B cell (primary cell): ENCODE results near the gene NDRG2. TPM values are rescaled to one million over a fixed set of nuclear protein-coding genes. Genes with fewer than 3 reads are reported as not detected.

ENCODE experiments used
- ATAC-seq: fragments of 200-7000 bp; cut with Tn5 transposase; one replicate; pipeline ENCODE4 v1.10.0; 2021; ENCODE audit warnings: low read depth, mild to moderate bottlenecking, moderate number of reproducible peaks, moderate library complexity
- CTCF ChIA-PET: fragments of 350-600 bp; sonication (Branson Sonifier 250); formaldehyde crosslinking; loops from one replicate; lab custom pipeline; 2021; ENCODE audit warnings: antibody characterized with exemption, inconsistent platforms; lab: Charles Lee
- POLR2A ChIA-PET: fragments of 350-600 bp; sonication (Branson Sonifier 250); formaldehyde crosslinking; loops from one replicate; lab custom pipeline; 2021; ENCODE audit warnings: antibody characterized with exemption; lab: Charles Lee
- DNase-seq: peaks from one replicate; pipeline ENCODE4 v3.0.0; 2013
- H2AFZ ChIP-seq: 2 replicates; pipeline ENCODE4 v1.6.1; 2012; ENCODE audit warnings: mild to moderate bottlenecking, low read depth, low read length; ENCODE audit not compliant: insufficient read depth, poor library complexity, severe bottlenecking
- H3K27ac ChIP-seq, 2 donors: 1 replicate in 1 of 2; 2 replicates in 1 of 2; pipeline ENCODE4 v1.5.1; 2012 to 2013; ENCODE audit warnings: low read length in 2 of 2, mild to moderate bottlenecking in 2 of 2, moderate library complexity in 1 of 2
- H3K27me3 ChIP-seq, 4 experiments: fragments of 200-600 bp in 1 of 4; sonication (generic) in 1 of 4; replicated peaks in 1 of 4; 1 replicate in 2 of 4; 2 replicates in 2 of 4; pipeline versions ENCODE4 v1.6.1 to v1.7.0; 2013 to 2016; ENCODE audit warnings: low read length in 3 of 4, mild to moderate bottlenecking in 2 of 4, mixed read lengths in 1 of 4, moderate library complexity in 1 of 4; ENCODE audit not compliant: insufficient read depth in 4 of 4, control insufficient read depth in 3 of 4; ENCODE audit errors: control extremely low read depth in 1 of 4
- H3K36me3 ChIP-seq, 2 experiments: replicated peaks in 1 of 2; 1 replicate in 1 of 2; 2 replicates in 1 of 2; pipeline versions ENCODE4 v1.6.1 to v1.7.1; 2013; ENCODE audit warnings: low read length in 1 of 2; ENCODE audit not compliant: insufficient read depth in 2 of 2, control insufficient read depth in 1 of 2; ENCODE audit errors: control extremely low read depth in 1 of 2, extremely low read depth in 1 of 2
- H3K4me1 ChIP-seq, 2 donors: fragments of 200-600 bp in 1 of 2; sonication (generic) in 1 of 2; 1 replicate in 1 of 2; 2 replicates in 1 of 2; pipeline versions ENCODE4 v1.5.1 to v1.6.1; 2013 to 2017; ENCODE audit warnings: low read length in 2 of 2; ENCODE audit not compliant: control insufficient read depth in 2 of 2, insufficient read depth in 2 of 2
- H3K4me2 ChIP-seq: replicated peaks from 2 replicates; pipeline ENCODE3; 2012; ENCODE audit warnings: mild to moderate bottlenecking, low read depth, low read length; ENCODE audit not compliant: poor library complexity, severe bottlenecking
- H3K4me3 ChIP-seq, 5 experiments: fragments of 200-600 bp in 1 of 5; sonication (generic) in 1 of 5; 1 replicate in 3 of 5; 2 replicates in 2 of 5; pipeline versions ENCODE4 v1.5.1 to v1.7.0; 2011 to 2016; ENCODE audit warnings: low read length in 4 of 5, mild to moderate bottlenecking in 4 of 5, low read depth in 2 of 5, control low read depth in 1 of 5, moderate library complexity in 1 of 5; ENCODE audit not compliant: insufficient read depth in 1 of 5; ENCODE audit errors: control extremely low read depth in 1 of 5, extremely low read depth in 1 of 5
- H3K79me2 ChIP-seq: fragments of 200-600 bp; sonication (generic); one replicate; pipeline ENCODE4 v1.6.0; 2016; ENCODE audit warnings: low read length; ENCODE audit not compliant: control insufficient read depth, insufficient read depth
- H3K9ac ChIP-seq: fragments of 200-600 bp; sonication (generic); 2 replicates; pipeline ENCODE4 v1.6.1; 2017; ENCODE audit warnings: mild to moderate bottlenecking, low read length, moderate library complexity
- H3K9me3 ChIP-seq, 3 donors: one replicate each; pipeline versions ENCODE4 v1.6.1 to v1.7.1; 2013; ENCODE audit warnings: low read length in 2 of 3; ENCODE audit not compliant: control insufficient read depth in 2 of 3, insufficient read depth in 1 of 3; ENCODE audit errors: control extremely low read depth in 1 of 3
- H4K20me1 ChIP-seq: 2 replicates; pipeline ENCODE4 v1.6.0; 2012; ENCODE audit warnings: mild to moderate bottlenecking, low read length; ENCODE audit not compliant: insufficient read depth, control insufficient read depth, poor library complexity, severe bottlenecking
- H3K27ac Mint-ChIP-seq: one replicate; pipeline ENCODE4 v1.8.0; 2021; ENCODE audit warnings: mixed read lengths
- H3K27me3 Mint-ChIP-seq: one replicate; pipeline ENCODE4 v1.8.0; 2021; ENCODE audit warnings: mixed read lengths
- H3K4me1 Mint-ChIP-seq: one replicate; pipeline ENCODE4 v1.8.0; 2021; ENCODE audit warnings: mixed read lengths
- H3K4me3 Mint-ChIP-seq: one replicate; pipeline ENCODE4 v1.8.0; 2021; ENCODE audit warnings: mixed read lengths
- H3K9me3 Mint-ChIP-seq: one replicate; pipeline ENCODE4 v1.8.0; 2022; ENCODE audit warnings: mixed read lengths; ENCODE audit not compliant: insufficient read depth
- EZH2 ChIP-seq: IDR thresholded peaks from 2 replicates; pipeline ENCODE4 v1.6.1; 2012; ENCODE audit warnings: borderline replicate concordance, low read depth, mild to moderate bottlenecking, moderate library complexity, low read length; ENCODE audit not compliant: insufficient read depth, poor library complexity, severe bottlenecking
- WGBS: methylation state at CpG from one replicate; pipeline ENCODE4 v1.1.5; 2013; ENCODE audit warnings: missing lambda C conversion rate; ENCODE audit not compliant: insufficient coverage; 5-methylcytosine and 5-hydroxymethylcytosine counted together
- intact Hi-C: fragments of 100-400 bp; cut with micrococcal nuclease; formaldehyde crosslinking; loops from one replicate; pipeline ENCODE4 v1.10.0; 2022
- polyA plus RNA-seq: library from polyadenylated mRNA; depleted of rRNA; stranded (reverse); fragments of >200 nt; gene quantifications from 2 replicates; pipeline ENCODE4 v1.2.3, GENCODE V29; 2012
- total RNA-seq, 2 donors: library from RNA; stranded (reverse); fragments of 120-200 nt in 1 of 2; gene quantifications; 1 replicate in 1 of 2; 2 replicates in 1 of 2; pipeline versions ENCODE4 v1.2.3 to v1.2.4, GENCODE V29; 2013 to 2022
- TF ChIP-seq, protein P1 (sequence below): fragments of 200-600 bp; IDR thresholded peaks from one replicate; pipeline ENCODE4 v1.8.0; 2022; ENCODE audit warnings: antibody characterized with exemption, mild to moderate bottlenecking

Gene NDRG2
- total and polyA plus RNA-seq, 2 donors (not counting 1 experiment from before 2014, with no cell fraction given), result 9.5 to 11.8 TPM

GRCh38 chr14:20997115-20997514 lies 27.7 kb downstream of the NDRG2 start:
- DNase-seq (no peak), ATAC-seq (no peak)
- H3K27me3 Mint-ChIP-seq, result no peaks in the 10 kb centered on the region
- no peak overlapping the region for H3K27ac Mint-ChIP-seq
- H3K4me3 Mint-ChIP-seq, result no peak overlapping the region
- Histone ChIP-seq H3K4me3 (no peak overlapping the region), H4K20me1 (no peaks in the 10 kb centered on the region), H3K27ac (no peak overlapping the region), H3K36me3 (peaks cover 15 to 58% of the 10 kb centered on the region in 2 experiments), H3K79me2 (no peaks in the 10 kb centered on the region), H3K27me3 (no peaks in the 10 kb centered on the region), H3K4me2 (no peak overlapping the region), H3K9ac (no peak overlapping the region), H3K9me3 (no peaks in the 10 kb centered on the region), H2AFZ (no peak overlapping the region), H3K4me1 (no peaks in the 10 kb centered on the region)
- H3K9me3 Mint-ChIP-seq, result no peaks in the 10 kb centered on the region
- H3K4me1 Mint-ChIP-seq, result no peaks in the 10 kb centered on the region
- 100% methylated on average over 1 of the region's 4 CpGs for WGBS
- ChIA-PET POLR2A (interaction anchor here (0.5 kb wide), 1 partner anchor 11 kb away, joined by 3 read pairs; no protein-coding TSS in a partner anchor), CTCF (interaction anchor here (0.7 to 6.5 kb wide), 4 partner anchors 18 to 108 kb away, joined by 3 to 47 read pairs (median 9); partner anchors contain the start of gene RNASE13)
- TF ChIP-seq, protein P1, sequence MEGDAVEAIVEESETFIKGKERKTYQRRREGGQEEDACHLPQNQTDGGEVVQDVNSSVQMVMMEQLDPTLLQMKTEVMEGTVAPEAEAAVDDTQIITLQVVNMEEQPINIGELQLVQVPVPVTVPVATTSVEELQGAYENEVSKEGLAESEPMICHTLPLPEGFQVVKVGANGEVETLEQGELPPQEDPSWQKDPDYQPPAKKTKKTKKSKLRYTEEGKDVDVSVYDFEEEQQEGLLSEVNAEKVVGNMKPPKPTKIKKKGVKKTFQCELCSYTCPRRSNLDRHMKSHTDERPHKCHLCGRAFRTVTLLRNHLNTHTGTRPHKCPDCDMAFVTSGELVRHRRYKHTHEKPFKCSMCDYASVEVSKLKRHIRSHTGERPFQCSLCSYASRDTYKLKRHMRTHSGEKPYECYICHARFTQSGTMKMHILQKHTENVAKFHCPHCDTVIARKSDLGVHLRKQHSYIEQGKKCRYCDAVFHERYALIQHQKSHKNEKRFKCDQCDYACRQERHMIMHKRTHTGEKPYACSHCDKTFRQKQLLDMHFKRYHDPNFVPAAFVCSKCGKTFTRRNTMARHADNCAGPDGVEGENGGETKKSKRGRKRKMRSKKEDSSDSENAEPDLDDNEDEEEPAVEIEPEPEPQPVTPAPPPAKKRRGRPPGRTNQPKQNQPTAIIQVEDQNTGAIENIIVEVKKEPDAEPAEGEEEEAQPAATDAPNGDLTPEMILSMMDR, result no peak
- intact Hi-C loops, result no loop called here

DNA sequence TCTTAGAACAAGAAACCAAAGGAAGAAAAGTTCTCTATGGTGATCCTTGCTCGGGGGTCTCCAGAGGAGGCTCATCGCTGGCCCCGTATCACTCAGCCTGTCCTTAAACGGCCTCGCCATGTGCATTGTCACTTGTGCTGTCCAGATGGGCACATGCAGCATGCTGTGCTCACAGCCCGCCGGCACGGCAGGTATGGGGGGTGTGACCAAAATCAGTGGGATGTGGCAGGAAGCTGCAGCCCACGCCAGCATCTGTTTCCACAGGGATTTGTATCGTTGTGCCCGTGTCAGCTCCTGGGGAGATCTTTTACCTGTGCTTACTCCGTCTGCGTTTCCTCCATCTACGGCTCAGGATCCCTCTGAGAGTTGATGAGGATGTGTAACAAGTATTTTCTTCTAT lies 28.3 kb downstream of the NDRG2 start:
- no peak overlapping the region for H3K4me3 Mint-ChIP-seq
- intact Hi-C loops, result no loop called here

More for the DNA sequence above, 28.3 kb downstream of the NDRG2 start:
- Mint-ChIP-seq H3K4me1 (peaks cover 3% of the 10 kb centered on the region), H3K27ac (no peak overlapping the region), H3K27me3 (no peaks in the 10 kb centered on the region), H3K9me3 (no peaks in the 10 kb centered on the region)
- H3K4me3 ChIP-seq, result no peak overlapping the region
- H3K9ac ChIP-seq, result no peak overlapping the region
- H4K20me1 ChIP-seq, result no peaks in the 10 kb centered on the region
- ChIA-PET POLR2A (no interaction called here), CTCF (interaction anchor here (0.7 to 6.5 kb wide), 2 partner anchors 19 to 38 kb away, joined by 3 to 47 read pairs; partner anchors contain the start of gene RNASE13)
- no peak for ATAC-seq
- no peak overlapping the region for H2AFZ ChIP-seq
- no peak for DNase-seq
- H3K79me2 ChIP-seq, result no peaks in the 10 kb centered on the region
- no peaks in the 10 kb centered on the region for H3K27me3 ChIP-seq
- H3K4me1 ChIP-seq, result no peaks in the 10 kb centered on the region
- H3K36me3 ChIP-seq, result peaks cover 16 to 63% of the 10 kb centered on the region in 2 experiments
- no peaks in the 10 kb centered on the region for H3K9me3 ChIP-seq
- 96% methylated on average over 14 of the region's 14 CpGs for WGBS
- no peak overlapping the region for H3K27ac ChIP-seq
- no peak for TF ChIP-seq EZH2
- TF ChIP-seq, protein P1, result no peak
- no peak overlapping the region for H3K4me2 ChIP-seq
